GM12873 (cell line): ENCODE results near the gene PRDM12.

Experiments used
- CTCF ChIP-seq: IDR thresholded peaks from 2 replicates; pipeline ENCODE4 v1.5.1; 2012; ENCODE audit warnings: low read depth, mild to moderate bottlenecking, moderate library complexity, low read length, control low read depth; ENCODE audit not compliant: insufficient read depth; ENCODE audit errors: missing control alignments

The PRDM12 gene

GRCh38 chr9:130627896-130628792, 36.2 kb upstream of the PRDM12 start:
- no peak for TF ChIP-seq CTCF

GRCh38 chr9:130629443-130630070, 34.8 kb upstream of the PRDM12 start:
- no peak for TF ChIP-seq CTCF

GRCh38 chr9:130630071-130630450, 34.3 kb upstream of the PRDM12 start:
- no peak for TF ChIP-seq CTCF

- TF ChIP-seq CTCF, result no peak
Observed at GRCh38 chr9:130630506-130631330, 33.7 kb upstream of the PRDM12 start.

- TF ChIP-seq CTCF, result no peak
Observed at GRCh38 chr9:130631331-130632080, 32.9 kb upstream of the PRDM12 start.

GRCh38 chr9:130632081-130632710, 32.2 kb upstream of the PRDM12 start:
- TF ChIP-seq CTCF, result no peak
